Spleen (tissue), 11 donors: ENCODE results near the gene MSL3B.

ENCODE experiments used
- DNase-seq: peaks from one replicate; pipeline ENCODE4 v3.0.0-alpha.2; 2020
- H3K27ac ChIP-seq, 8 donors: fragments of 200-600 bp; sonication (generic) in 7 of 8; 1 replicate in 4 of 8; 2 replicates in 4 of 8; pipeline versions ENCODE4 v1.5.0 to v1.8.0; 2016 to 2021; ENCODE audit warnings: inconsistent platforms in 4 of 8, mild to moderate bottlenecking in 4 of 8, moderate library complexity in 1 of 8
- H3K27me3 ChIP-seq, 7 donors: fragments of 200-600 bp; sonication (generic) in 6 of 7; replicated peaks in 1 of 7; 1 replicate in 4 of 7; 2 replicates in 3 of 7; pipeline versions ENCODE4 v1.5.0 to v1.8.0; 2016 to 2021; ENCODE audit warnings: inconsistent platforms in 3 of 7, mild to moderate bottlenecking in 1 of 7
- H3K36me3 ChIP-seq, 6 donors: fragments of 200-600 bp; sonication (generic) in 5 of 6; 1 replicate in 4 of 6; 2 replicates in 2 of 6; pipeline versions ENCODE4 v1.5.0 to v1.8.0; 2016 to 2021; ENCODE audit warnings: inconsistent platforms in 2 of 6
- H3K4me1 ChIP-seq, 6 donors: fragments of 200-600 bp; sonication (generic) in 5 of 6; 1 replicate in 3 of 6; 2 replicates in 3 of 6; pipeline versions ENCODE4 v1.5.0 to v1.8.0; 2016 to 2021; ENCODE audit warnings: inconsistent platforms in 3 of 6
- H3K4me3 ChIP-seq, 8 donors: fragments of 200-600 bp; sonication (generic) in 7 of 8; 1 replicate in 4 of 8; 2 replicates in 4 of 8; pipeline versions ENCODE4 v1.5.0 to v1.8.0; 2016 to 2021; ENCODE audit warnings: inconsistent platforms in 4 of 8, mild to moderate bottlenecking in 4 of 8, moderate library complexity in 2 of 8
- H3K9me3 ChIP-seq, 8 donors: fragments of 200-600 bp; sonication (generic) in 7 of 8; 1 replicate in 4 of 8; 2 replicates in 4 of 8; pipeline versions ENCODE4 v1.5.0 to v1.8.0; 2016 to 2021; ENCODE audit warnings: inconsistent platforms in 4 of 8
- CTCF ChIP-seq, 11 experiments: fragments of 200-600 bp in 7 of 11; fragments of 450-650 bp in 4 of 11; sonication (generic) in 4 of 11; IDR thresholded peaks in 8 of 11; conservative IDR thresholded peaks in 3 of 11; 1 replicate in 7 of 11; 2 replicates in 4 of 11; pipeline versions ENCODE4 v1.4.0 to v1.8.0; 2016 to 2021; ENCODE audit warnings: antibody characterized with exemption in 11 of 11, inconsistent platforms in 4 of 11, mild to moderate bottlenecking in 1 of 11
- POLR2A ChIP-seq, 3 donors: fragments of 450-650 bp; IDR thresholded peaks; one replicate each; pipeline ENCODE4 v1.5.1; 2017; ENCODE audit warnings: antibody characterized with exemption in 3 of 3, mild to moderate bottlenecking in 1 of 3
- POLR2AphosphoS5 ChIP-seq, 3 donors: sonication (generic); formaldehyde crosslinking; IDR thresholded peaks; one replicate each; pipeline ENCODE4 v1.5.1; 2017; ENCODE audit warnings: antibody characterized with exemption in 3 of 3
- WGBS, 5 donors: extraction: QIAGEN DNeasy Blood & Tissue Kit in 3 of 5; methylation state at CpG; one replicate each; pipeline versions ENCODE4 v1.1.5 to v1.1.7; 2013 to 2018; 5-methylcytosine and 5-hydroxymethylcytosine counted together
- intact Hi-C: fragments of 100-400 bp; cut with DNase I; formaldehyde crosslinking; loops from one replicate; pipeline ENCODE4 v1.15.0; 2023; ENCODE audit warnings: low total_unique reads
- donor health status: healthy with polysubstance abuse.
- donor health status: DM: no; HTN: no; CAD: no; lungs with moderate emphysema.
- donor health status: DM: no; HTN: no; CAD: no.
- donor health status: Bipolar disorder and iron deficiency.
- donor health status: healthy.
- donor health status: DM: no; HTN: no; CAD: no.
- donor health status: DM: yes; HTN: yes; CAD: no.

Gene MSL3B

GRCh38 chr2:233867993-233868532 is at the start of gene MSL3B:
Gene MSL3B (minus strand): TSS chr2:233868386.
- 12 to 16% (median 12%) methylated on average over 50 of the region's 50 CpGs for WGBS, 5 donors
- no peak for TF ChIP-seq CTCF (IDR thresholded peaks at IDR 0.05 in 8 of 11, conservative IDR thresholded peaks at IDR 0.05 in 3 of 11)
- peak; percentile 68 to 76 (median 74) for TF ChIP-seq POLR2AphosphoS5 (IDR thresholded peaks at IDR 0.05)
- TF ChIP-seq POLR2A (IDR thresholded peaks at IDR 0.05), result no peak
- peak; percentile 83 for DNase-seq
- Histone ChIP-seq H3K9me3 (peaks cover 0 to 44% (median 28%) of the 10 kb centered on the region in 8 donors), H3K27ac (peak within 1 kb of the TSS in 4 of 8 donors; percentile 47 to 62 (median 54)), H3K27me3 (peaks cover 0 to 27% (median 0%) of the 10 kb centered on the region in 7 donors), H3K4me1 (peaks cover 0 to 14% (median 1%) of the 10 kb centered on the region in 6 donors), H3K36me3 (peaks cover 0 to 4% (median 0%) of the 10 kb centered on the region in 6 donors), H3K4me3 (peak within 1 kb of the TSS; percentile 31 to 71 (median 43))
- intact Hi-C loops, result no loop called here

- H3K4me1 ChIP-seq, result no peaks in the 10 kb centered on the region
- H3K27me3 ChIP-seq, result peaks cover 0 to 68% (median 4%) of the 10 kb centered on the region in 7 donors
- TF ChIP-seq CTCF (IDR thresholded peaks at IDR 0.05 in 8 of 11, conservative IDR thresholded peaks at IDR 0.05 in 3 of 11) (no peak), POLR2A (IDR thresholded peaks at IDR 0.05) (no peak), POLR2AphosphoS5 (IDR thresholded peaks at IDR 0.05) (no peak)
- no peak within 1 kb of the TSS for H3K27ac ChIP-seq
- no peaks in the 10 kb centered on the region for H3K36me3 ChIP-seq
- intact Hi-C loops, result no loop called here
- no peak for DNase-seq
- 40 to 54% (median 42%) methylated on average over 5 of the region's 5 CpGs for WGBS, 5 donors
- no peaks in the 10 kb centered on the region for H3K9me3 ChIP-seq
- H3K4me3 ChIP-seq, result no peak within 1 kb of the TSS
Observed at GRCh38 chr2:233917116-233917515, 48.9 kb upstream of the MSL3B start, which contains the start of gene TRPM8. Gene TRPM8 (plus strand): TSS chr2:233917373. CDS start chr2:233926538, 9,165 bp downstream.

- Histone ChIP-seq H3K27ac (no peak overlapping the region), H3K4me3 (no peak overlapping the region), H3K36me3 (no peaks in the 10 kb centered on the region), H3K4me1 (no peaks in the 10 kb centered on the region), H3K9me3 (no peaks in the 10 kb centered on the region), H3K27me3 (peaks cover 0 to 71% (median 4%) of the 10 kb centered on the region in 7 donors)
- DNase-seq, result no peak
- WGBS, 5 donors, result 25 to 33% (median 27%) methylated on average over 2 of the region's 2 CpGs
- TF ChIP-seq CTCF (IDR thresholded peaks at IDR 0.05 in 8 of 11, conservative IDR thresholded peaks at IDR 0.05 in 3 of 11) (no peak), POLR2A (IDR thresholded peaks at IDR 0.05) (no peak), POLR2AphosphoS5 (IDR thresholded peaks at IDR 0.05) (no peak)
- intact Hi-C loops, result no loop called here
Observed at GRCh38 chr2:233915128-233915527, 46.9 kb upstream of the MSL3B start.

- Histone ChIP-seq H3K4me3 (no peak overlapping the region), H3K27ac (no peak overlapping the region), H3K4me1 (no peaks in the 10 kb centered on the region), H3K36me3 (no peaks in the 10 kb centered on the region), H3K9me3 (no peaks in the 10 kb centered on the region), H3K27me3 (peaks cover 0 to 62% (median 0%) of the 10 kb centered on the region in 7 donors)
- intact Hi-C loops, result no loop called here
- 20 to 30% (median 24%) methylated on average over 7 to 9 of the region's 9 CpGs for WGBS, 5 donors
- no peak for DNase-seq
- TF ChIP-seq CTCF (IDR thresholded peaks at IDR 0.05 in 8 of 11, conservative IDR thresholded peaks at IDR 0.05 in 3 of 11) (no peak), POLR2AphosphoS5 (IDR thresholded peaks at IDR 0.05) (no peak), POLR2A (IDR thresholded peaks at IDR 0.05) (no peak)
Observed at GRCh38 chr2:233912691-233913423, 44.7 kb upstream of the MSL3B start.
